Peyer's patch (tissue), 4 donors: ENCODE results near the gene ASNSD1.
A peak's percentile ranks its signal among the peaks of the same experiment; 100 is the strongest.

Experiments used
- POLR2A ChIP-seq, 2 donors: fragments of 450-650 bp; IDR thresholded peaks; one replicate each; pipeline ENCODE4 v1.5.1; 2017; ENCODE audit warnings: antibody characterized with exemption in 2 of 2, mild to moderate bottlenecking in 2 of 2, moderate library complexity in 2 of 2
- TF ChIP-seq, protein P1 (sequence below), 6 experiments: fragments of 450-650 bp in 4 of 6; fragments of 200-600 bp in 2 of 6; sonication (generic) in 1 of 6; IDR thresholded peaks; one replicate each; pipeline ENCODE4 v1.5.1; 2017 to 2019; ENCODE audit warnings: antibody characterized with exemption in 6 of 6, mild to moderate bottlenecking in 3 of 6, moderate library complexity in 1 of 6

DNA sequence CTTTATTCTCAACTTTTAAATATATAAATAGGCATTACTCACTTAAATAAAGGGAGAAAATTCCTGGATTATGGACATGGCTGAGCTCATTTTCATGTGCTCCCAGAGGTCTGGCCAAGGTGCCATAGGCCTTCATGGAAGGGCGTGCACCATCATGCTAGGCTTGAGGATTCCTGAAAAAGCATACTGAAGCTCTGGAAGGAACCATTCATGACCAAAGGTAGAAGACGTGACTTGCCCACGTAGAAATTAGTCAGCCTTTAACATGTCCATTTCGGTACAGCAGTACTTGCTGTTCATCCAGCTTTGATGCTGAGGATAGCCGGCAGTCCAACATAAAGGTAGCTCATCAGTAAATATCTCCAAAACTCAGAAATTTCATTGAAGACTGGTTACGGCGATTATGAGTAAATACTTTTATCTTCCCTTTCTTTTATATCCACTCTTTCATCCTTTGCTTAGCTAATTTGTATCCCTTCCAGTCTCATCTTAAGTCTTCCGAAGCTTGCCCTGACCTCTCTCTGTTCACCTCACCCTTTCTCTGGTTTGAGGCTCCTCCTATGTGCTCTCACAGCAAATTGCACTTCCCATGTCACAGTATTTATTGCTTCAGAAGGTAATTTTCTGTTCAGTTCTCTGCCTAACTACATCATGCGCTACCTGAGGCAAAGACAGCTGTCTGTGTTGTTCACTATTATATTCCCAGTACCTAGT is 32.3 kb upstream of the ASNSD1 start:
- TF ChIP-seq, protein P1, sequence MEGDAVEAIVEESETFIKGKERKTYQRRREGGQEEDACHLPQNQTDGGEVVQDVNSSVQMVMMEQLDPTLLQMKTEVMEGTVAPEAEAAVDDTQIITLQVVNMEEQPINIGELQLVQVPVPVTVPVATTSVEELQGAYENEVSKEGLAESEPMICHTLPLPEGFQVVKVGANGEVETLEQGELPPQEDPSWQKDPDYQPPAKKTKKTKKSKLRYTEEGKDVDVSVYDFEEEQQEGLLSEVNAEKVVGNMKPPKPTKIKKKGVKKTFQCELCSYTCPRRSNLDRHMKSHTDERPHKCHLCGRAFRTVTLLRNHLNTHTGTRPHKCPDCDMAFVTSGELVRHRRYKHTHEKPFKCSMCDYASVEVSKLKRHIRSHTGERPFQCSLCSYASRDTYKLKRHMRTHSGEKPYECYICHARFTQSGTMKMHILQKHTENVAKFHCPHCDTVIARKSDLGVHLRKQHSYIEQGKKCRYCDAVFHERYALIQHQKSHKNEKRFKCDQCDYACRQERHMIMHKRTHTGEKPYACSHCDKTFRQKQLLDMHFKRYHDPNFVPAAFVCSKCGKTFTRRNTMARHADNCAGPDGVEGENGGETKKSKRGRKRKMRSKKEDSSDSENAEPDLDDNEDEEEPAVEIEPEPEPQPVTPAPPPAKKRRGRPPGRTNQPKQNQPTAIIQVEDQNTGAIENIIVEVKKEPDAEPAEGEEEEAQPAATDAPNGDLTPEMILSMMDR (IDR thresholded peaks at IDR 0.05) = peak in 2 of 6 experiments; percentile 10 to 13
- TF ChIP-seq POLR2A (IDR thresholded peaks at IDR 0.05) = no peak
